K562 (cell line): Measurements from ENCODE around the gene ACTR3C. TPM values are rescaled to one million over a fixed set of nuclear protein-coding genes. Genes with fewer than 3 reads are reported as not detected.

Experiments
- ARNT ChIP-seq, 2 experiments: fragments of 450-650 bp; IDR thresholded peaks; 2 replicates each; pipeline ENCODE4 v1.6.1; 2016; ENCODE audit warnings: mild to moderate bottlenecking in 1 of 2
- CBFB ChIP-seq: sonication (generic); formaldehyde crosslinking; IDR thresholded peaks from 2 replicates; pipeline ENCODE4 v1.4.0; 2020; ENCODE audit warnings: mild to moderate bottlenecking, missing genetic modification reagents
- CC2D1A ChIP-seq: fragments of 450-650 bp; IDR thresholded peaks from 2 replicates; pipeline ENCODE4 v1.6.1; 2017; ENCODE audit warnings: mild to moderate bottlenecking
- ETS2 ChIP-seq: IDR thresholded peaks from 2 replicates; pipeline ENCODE4 v1.6.1; 2016; ENCODE audit warnings: borderline replicate concordance, missing genetic modification characterization, mild to moderate bottlenecking, moderate library complexity, missing compliant biosample characterization; ENCODE audit not compliant: poor library complexity, severe bottlenecking
- JUND ChIP-seq, 2 experiments: IDR thresholded peaks; 2 replicates in 1 of 2; 3 replicates in 1 of 2; pipeline ENCODE4 v1.6.1; 2011; ENCODE audit warnings: borderline replicate concordance in 2 of 2, low read depth in 2 of 2, low read length in 2 of 2, improper control_type of control experiment in 1 of 2, missing biosample characterization in 1 of 2, missing genetic modification characterization in 1 of 2, missing genetic modification reagents in 1 of 2
- L3MBTL2 ChIP-seq: fragments of 450-650 bp; IDR thresholded peaks from 2 replicates; pipeline ENCODE4 v1.6.1; 2016; ENCODE audit warnings: mild to moderate bottlenecking, moderate library complexity
- MAX ChIP-seq: sonication (generic); formaldehyde crosslinking; IDR thresholded peaks from 2 replicates; pipeline ENCODE4 v1.9.0; 2022; ENCODE audit warnings: mild to moderate bottlenecking, missing genetic modification reagents
- RBM17 ChIP-seq: fragments of 200-400 bp; formaldehyde crosslinking; IDR thresholded peaks from 2 replicates; pipeline ENCODE4 v1.6.1; 2017; ENCODE audit warnings: low read depth, mild to moderate bottlenecking, low read length, borderline replicate concordance
- SAP30 ChIP-seq: fragments of 200-600 bp; sonication (generic); IDR thresholded peaks from 2 replicates; pipeline ENCODE4 v1.6.1; 2012; ENCODE audit warnings: borderline replicate concordance, low read depth, mild to moderate bottlenecking, moderate library complexity, low read length, control low read depth, inconsistent platforms; ENCODE audit not compliant: insufficient read depth, poor library complexity, severe bottlenecking
- SIN3A ChIP-seq, 2 experiments: fragments of 150-350 bp in 1 of 2; IDR thresholded peaks; 2 replicates each; pipeline ENCODE4 v1.6.1; 2011 to 2016; ENCODE audit warnings: borderline replicate concordance in 2 of 2, low read depth in 2 of 2, low read length in 2 of 2, mild to moderate bottlenecking in 2 of 2, moderate library complexity in 2 of 2; ENCODE audit not compliant: control insufficient read depth in 1 of 2
- THAP7 ChIP-seq: fragments of 250-450 bp; sonication (Bioruptor Pico); IDR thresholded peaks from 2 replicates; pipeline ENCODE4 v1.5.0; 2021
- ZBTB9 ChIP-seq: fragments of 450-650 bp; formaldehyde crosslinking; IDR thresholded peaks from 2 replicates; pipeline ENCODE4 v1.4.0; 2020; ENCODE audit warnings: mild to moderate bottlenecking, moderate library complexity
- ZFX ChIP-seq: sonication (generic); formaldehyde crosslinking; IDR thresholded peaks from 2 replicates; pipeline ENCODE4 v1.8.0; 2022; ENCODE audit warnings: mild to moderate bottlenecking, missing genetic modification reagents, moderate library complexity
- ZNF134 ChIP-seq: fragments of 250-450 bp; sonication (Bioruptor Pico); conservative IDR thresholded peaks from 2 replicates; pipeline ENCODE4 v1.4.0; 2020
- ZNF316 ChIP-seq: fragments of 450-650 bp; IDR thresholded peaks from 2 replicates; pipeline ENCODE4 v1.6.1; 2016
- ZNF592 ChIP-seq: fragments of 450-650 bp; IDR thresholded peaks from 2 replicates; pipeline ENCODE4 v1.6.1; 2017; ENCODE audit warnings: antibody characterized with exemption, mild to moderate bottlenecking
- ZNF707 ChIP-seq: fragments of 250-450 bp; sonication (Bioruptor Pico); conservative IDR thresholded peaks from 2 replicates; pipeline ENCODE4 v1.8.0; 2022; ENCODE audit warnings: inconsistent platforms, mild to moderate bottlenecking, moderate library complexity
- polyA plus RNA-seq, 8 experiments: library from polyadenylated mRNA; depleted of rRNA in 4 of 8; stranded (reverse) in 5 of 8; unstranded in 3 of 8; fragments of >200 nt; fragmentation: Nextera tagmentation in 2 of 8; fragmentation: Illumina TruSeq in 1 of 8; extraction: Ambion mirVana in 2 of 8; extraction: Trizol in 1 of 8; gene quantifications; 2 replicates each; pipeline versions ENCODE4 v1.2.1 to v1.2.3, GENCODE V29; 2011 to 2014; ENCODE audit warnings: inconsistent platforms in 1 of 8, missing spikeins in 1 of 8
- total RNA-seq, 7 experiments: library from RNA; depleted of rRNA in 6 of 7; stranded (reverse); fragments of >200 nt in 6 of 7; fragmentation: Illumina TruSeq in 2 of 7; extraction: Trizol in 2 of 7; gene quantifications; 2 replicates each; pipeline versions ENCODE4 v1.2.1 to v1.2.3, GENCODE V29; 2011 to 2021; ENCODE audit warnings: low replicate concordance in 1 of 7
- TF ChIP-seq, protein P1 (sequence below): IDR thresholded peaks from 2 replicates; pipeline ENCODE4 v1.6.1; 2014; ENCODE audit warnings: antibody characterized with exemption
- TF ChIP-seq, protein P2 (sequence below): fragments of 250-450 bp; sonication (Bioruptor Pico); IDR thresholded peaks from 2 replicates; pipeline ENCODE4 v1.6.1; 2021; ENCODE audit warnings: mild to moderate bottlenecking

ACTR3C gene
- total and polyA plus RNA-seq, 9 of the 15 experiments (the other 6 are each of a cell fraction or from before 2014, with no cell fraction given): 9.0 to 35.4 (median 13.3) TPM

GRCh38 chr7:150313367-150313809, 10.0 kb downstream of the ACTR3C start (continued):
- TF ChIP-seq ZNF592 (no peak), RBM17 (no peak), ZFX (no peak), ARNT (IDR thresholded peaks at IDR 0.05) (no peak; a peak in 2 of 4 replicates), ZNF134 (CRISPR knock-in tag) (no peak), MAX (CRISPR knock-in tag) (no peak), JUND (IDR thresholded peaks at IDR 0.05; ENCODE audit: borderline replicate concordance, low read depth, low read length) (0 out of 2 replicates have a peak, but pooled peaks have one; percentile 76), JUND (tag; IDR thresholded peaks at IDR 0.05; ENCODE audit: borderline replicate concordance, low read depth, low read length) (peak; percentile 68; the same call in 1 of the 3 replicates), CC2D1A (peak; percentile 80; the same call in 1 of the 2 replicates), ETS2 (no peak), CBFB (no peak), SIN3A (IDR thresholded peaks at IDR 0.05; ENCODE audit: borderline replicate concordance in 2 of 2, control insufficient read depth in 1 of 2, low read depth in 2 of 2, low read length in 2 of 2) (no peak), ZNF316 (no peak), L3MBTL2 (peak; percentile 12; the same call in 1 of the 2 replicates), THAP7 (CRISPR knock-in tag) (no peak), ZNF707 (CRISPR knock-in tag) (no peak), ZBTB9 (CRISPR knock-in tag) (no peak), SAP30 (no peak)
- TF ChIP-seq, protein P1, sequence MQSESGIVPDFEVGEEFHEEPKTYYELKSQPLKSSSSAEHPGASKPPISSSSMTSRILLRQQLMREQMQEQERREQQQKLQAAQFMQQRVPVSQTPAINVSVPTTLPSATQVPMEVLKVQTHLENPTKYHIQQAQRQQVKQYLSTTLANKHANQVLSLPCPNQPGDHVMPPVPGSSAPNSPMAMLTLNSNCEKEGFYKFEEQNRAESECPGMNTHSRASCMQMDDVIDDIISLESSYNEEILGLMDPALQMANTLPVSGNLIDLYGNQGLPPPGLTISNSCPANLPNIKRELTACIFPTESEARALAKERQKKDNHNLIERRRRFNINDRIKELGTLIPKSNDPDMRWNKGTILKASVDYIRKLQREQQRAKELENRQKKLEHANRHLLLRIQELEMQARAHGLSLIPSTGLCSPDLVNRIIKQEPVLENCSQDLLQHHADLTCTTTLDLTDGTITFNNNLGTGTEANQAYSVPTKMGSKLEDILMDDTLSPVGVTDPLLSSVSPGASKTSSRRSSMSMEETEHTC: no peak
- TF ChIP-seq, protein P2, sequence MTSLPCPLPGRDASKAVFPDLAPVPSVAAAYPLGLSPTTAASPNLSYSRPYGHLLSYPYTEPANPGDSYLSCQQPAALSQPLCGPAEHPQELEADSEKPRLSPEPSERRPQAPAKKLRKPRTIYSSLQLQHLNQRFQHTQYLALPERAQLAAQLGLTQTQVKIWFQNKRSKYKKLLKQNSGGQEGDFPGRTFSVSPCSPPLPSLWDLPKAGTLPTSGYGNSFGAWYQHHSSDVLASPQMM (CRISPR knock-in tag): no peak
